Adrenal gland (tissue), 12 donors: ENCODE data around the gene PABPN1. TPM values are rescaled to one million over a fixed set of nuclear protein-coding genes. Genes with fewer than 3 reads are reported as not detected.
"Not testable (repeated sequence)": the region's sequence is repeated elsewhere in the genome, so short reads cannot be mapped to it uniquely, and the experiment has no call there.

Experiments
- DNase-seq, 7 donors: peaks; one replicate each; pipeline ENCODE4 v3.0.0-alpha.2; 2019 to 2020
- H3K27ac ChIP-seq, 5 donors: fragments of 200-600 bp; sonication (generic) in 4 of 5; 1 replicate in 3 of 5; 2 replicates in 2 of 5; pipeline versions ENCODE4 v1.5.1 to v1.8.0; 2016 to 2020; ENCODE audit warnings: mild to moderate bottlenecking in 1 of 5
- H3K27me3 ChIP-seq: fragments of 200-600 bp; 2 replicates; pipeline ENCODE4 v1.8.0; 2021
- H3K36me3 ChIP-seq, 2 donors: fragments of 200-600 bp; replicated peaks in 1 of 2; 1 replicate in 1 of 2; 2 replicates in 1 of 2; pipeline versions ENCODE4 v1.5.1 to v1.8.0; 2018 to 2022
- H3K4me1 ChIP-seq, 2 donors: fragments of 200-600 bp; replicated peaks in 1 of 2; 1 replicate in 1 of 2; 2 replicates in 1 of 2; pipeline versions ENCODE4 v1.5.1 to v1.8.0; 2018 to 2021
- H3K4me3 ChIP-seq, 4 donors: fragments of 200-600 bp; sonication (generic) in 3 of 4; one replicate each; pipeline ENCODE4 v1.5.1; 2016 to 2018
- H3K9me3 ChIP-seq, 3 donors: fragments of 200-600 bp; sonication (generic) in 1 of 3; replicated peaks in 1 of 3; 1 replicate in 2 of 3; 2 replicates in 1 of 3; pipeline versions ENCODE4 v1.5.1 to v1.8.0; 2016 to 2021
- POLR2A ChIP-seq, 2 donors: fragments of 450-650 bp; IDR thresholded peaks; one replicate each; pipeline ENCODE4 v1.6.1; 2017; ENCODE audit warnings: antibody characterized with exemption in 2 of 2, mild to moderate bottlenecking in 2 of 2, moderate library complexity in 1 of 2
- WGBS, 4 donors: extraction: QIAGEN DNeasy Blood & Tissue Kit in 2 of 4; methylation state at CpG; one replicate each; pipeline versions ENCODE4 v1.1.5 to v1.1.7; 2013 to 2017; 5-methylcytosine and 5-hydroxymethylcytosine counted together
- intact Hi-C, 2 donors: fragments of 100-400 bp; cut with DNase I; formaldehyde crosslinking; loops; one replicate each; pipeline versions ENCODE4 v1.14.1 to v1.15.0; 2022 to 2023
- polyA plus RNA-seq, 3 donors: library from polyadenylated mRNA; stranded (reverse); fragments of 200-250 nt in 2 of 3; fragments of 350-450 nt in 1 of 3; fragmentation: Illumina TruSeq in 1 of 3; extraction: RNeasy Lipid Tissue Mini Kit (QIAGEN cat#74804) in 1 of 3; gene quantifications; one replicate each; pipeline ENCODE4 v1.2.3, GENCODE V29; 2013 to 2014
- total RNA-seq, 9 donors: library from RNA; depleted of rRNA in 4 of 9; stranded (reverse); fragments of >200 nt in 4 of 9; fragments of 120-200 nt in 1 of 9; fragmentation: NEBNext Ultra II Directional in 1 of 9; extraction: Animal tissue kit (Norgen Biotek cat#: 25700) in 1 of 9; gene quantifications; one replicate each; pipeline versions ENCODE4 v1.1.0 to v1.2.4, GENCODE V29; 2013 to 2023
- TF ChIP-seq, protein P1 (sequence below), 6 experiments: fragments of 450-650 bp in 4 of 6; fragments of 200-600 bp in 2 of 6; sonication (generic) in 1 of 6; IDR thresholded peaks; 1 replicate in 5 of 6; 2 replicates in 1 of 6; pipeline versions ENCODE4 v1.5.1 to v1.8.0; 2016 to 2021; ENCODE audit warnings: antibody characterized with exemption in 6 of 6, mild to moderate bottlenecking in 2 of 6, moderate library complexity in 1 of 6
- donor health status: healthy with polysubstance abuse.
- donor health status: Bipolar disorder and iron deficiency.
- donor health status: DM: yes; HTN: yes; CAD: no.
- donor health status: DM: no; HTN: no; CAD: no.
- donor health status: DM: no; HTN: no; CAD: no.
- donor health status: DM: yes; HTN: yes; CAD: no.

The PABPN1 gene
- total and polyA plus RNA-seq, 12 donors = 18.3 to 632 (median 99.3) TPM

DNA sequence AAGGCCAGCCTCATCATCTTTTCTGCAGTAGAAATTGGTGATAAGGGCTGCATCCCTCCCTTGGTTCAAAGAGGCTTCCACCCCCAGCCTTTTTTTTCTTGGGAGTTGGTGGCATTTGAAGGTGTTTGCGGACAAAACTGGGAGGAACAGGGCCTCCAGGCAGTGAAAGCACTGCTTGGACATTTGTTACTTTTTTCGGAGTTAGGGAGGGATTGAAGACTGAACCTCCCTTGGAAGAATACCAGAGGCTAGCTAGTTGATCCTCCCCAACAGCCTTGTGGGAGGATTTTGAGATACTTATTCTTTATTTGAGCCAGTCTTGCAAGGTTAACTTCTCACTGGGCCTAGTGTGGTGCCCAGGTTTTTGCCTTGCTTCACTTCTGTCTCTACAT is 3.2 kb downstream of the PABPN1 start:
- TF ChIP-seq, protein P1, sequence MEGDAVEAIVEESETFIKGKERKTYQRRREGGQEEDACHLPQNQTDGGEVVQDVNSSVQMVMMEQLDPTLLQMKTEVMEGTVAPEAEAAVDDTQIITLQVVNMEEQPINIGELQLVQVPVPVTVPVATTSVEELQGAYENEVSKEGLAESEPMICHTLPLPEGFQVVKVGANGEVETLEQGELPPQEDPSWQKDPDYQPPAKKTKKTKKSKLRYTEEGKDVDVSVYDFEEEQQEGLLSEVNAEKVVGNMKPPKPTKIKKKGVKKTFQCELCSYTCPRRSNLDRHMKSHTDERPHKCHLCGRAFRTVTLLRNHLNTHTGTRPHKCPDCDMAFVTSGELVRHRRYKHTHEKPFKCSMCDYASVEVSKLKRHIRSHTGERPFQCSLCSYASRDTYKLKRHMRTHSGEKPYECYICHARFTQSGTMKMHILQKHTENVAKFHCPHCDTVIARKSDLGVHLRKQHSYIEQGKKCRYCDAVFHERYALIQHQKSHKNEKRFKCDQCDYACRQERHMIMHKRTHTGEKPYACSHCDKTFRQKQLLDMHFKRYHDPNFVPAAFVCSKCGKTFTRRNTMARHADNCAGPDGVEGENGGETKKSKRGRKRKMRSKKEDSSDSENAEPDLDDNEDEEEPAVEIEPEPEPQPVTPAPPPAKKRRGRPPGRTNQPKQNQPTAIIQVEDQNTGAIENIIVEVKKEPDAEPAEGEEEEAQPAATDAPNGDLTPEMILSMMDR (IDR thresholded peaks at IDR 0.05) = no peak
- no peak for TF ChIP-seq POLR2A (IDR thresholded peaks at IDR 0.05)
- WGBS, 4 donors = 58 to 80% (median 72%) methylated on average over 1 to 2 of the region's 2 CpGs
- peak in 1 of 7 donors; percentile 31 for DNase-seq
- no peaks in the 10 kb centered on the region for H3K27me3 ChIP-seq
- intact Hi-C loops = loop anchor here in 1 of 2 donors (10.0 kb wide), 2 partner anchors 60 to 240 kb away; partner anchors contain the start of gene AP1G2
- H3K36me3 ChIP-seq = peaks cover 0 to 27% of the 10 kb centered on the region in 2 donors
- no peak overlapping the region for H3K4me3 ChIP-seq
- H3K4me1 ChIP-seq = peaks cover 16 to 26% of the 10 kb centered on the region in 2 donors
- no peaks in the 10 kb centered on the region for H3K9me3 ChIP-seq
- H3K27ac ChIP-seq = no peak overlapping the region

DNA sequence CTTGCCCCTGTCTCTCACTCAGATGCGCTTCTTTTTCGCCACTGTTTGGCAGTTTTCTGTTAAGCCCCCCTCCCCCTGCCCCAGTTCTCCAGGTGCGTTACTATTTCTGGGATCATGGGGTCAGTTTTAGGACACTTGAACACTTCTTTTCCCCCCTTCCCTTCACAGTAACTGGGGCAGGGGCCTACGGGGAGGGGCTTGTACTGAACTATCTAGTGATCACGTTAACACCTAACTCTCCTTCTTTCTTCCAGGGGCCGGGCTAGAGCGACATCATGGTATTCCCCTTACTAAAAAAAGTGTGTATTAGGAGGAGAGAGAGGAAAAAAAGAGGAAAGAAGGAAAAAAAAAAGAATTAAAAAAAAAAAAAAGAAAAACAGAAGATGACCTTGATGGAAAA is 3.7 kb downstream of the PABPN1 start:
- no peaks in the 10 kb centered on the region for H3K27me3 ChIP-seq
- intact Hi-C loops = loop anchor here in 1 of 2 donors (10.0 kb wide), 2 partner anchors 60 to 240 kb away; partner anchors contain the start of gene AP1G2
- DNase-seq = peak in 1 of 7 donors; percentile 39
- peaks cover 0 to 27% of the 10 kb centered on the region in 2 donors for H3K36me3 ChIP-seq
- WGBS, 4 donors = 74 to 84% (median 80%) methylated on average over 7 of the region's 7 CpGs
- TF ChIP-seq POLR2A (IDR thresholded peaks at IDR 0.05) = no peak
- TF ChIP-seq, protein P1 (IDR thresholded peaks at IDR 0.05) = no peak
- peaks cover 16 to 25% of the 10 kb centered on the region in 2 donors for H3K4me1 ChIP-seq
- H3K9me3 ChIP-seq = no peaks in the 10 kb centered on the region
- no peak overlapping the region for H3K4me3 ChIP-seq
- H3K27ac ChIP-seq = no peak overlapping the region

DNA sequence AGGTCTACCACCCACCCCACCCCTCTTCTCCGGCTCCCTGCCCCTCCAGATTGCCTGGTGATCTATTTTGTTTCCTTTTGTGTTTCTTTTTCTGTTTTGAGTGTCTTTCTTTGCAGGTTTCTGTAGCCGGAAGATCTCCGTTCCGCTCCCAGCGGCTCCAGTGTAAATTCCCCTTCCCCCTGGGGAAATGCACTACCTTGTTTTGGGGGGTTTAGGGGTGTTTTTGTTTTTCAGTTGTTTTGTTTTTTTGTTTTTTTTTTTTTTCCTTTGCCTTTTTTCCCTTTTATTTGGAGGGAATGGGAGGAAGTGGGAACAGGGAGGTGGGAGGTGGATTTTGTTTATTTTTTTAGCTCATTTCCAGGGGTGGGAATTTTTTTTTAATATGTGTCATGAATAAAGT is 4.5 kb downstream of the PABPN1 start:
- not testable (repeated sequence) for DNase-seq, H3K4me3 ChIP-seq, H3K9me3 ChIP-seq, H3K27me3 ChIP-seq, H3K27ac ChIP-seq
- intact Hi-C loops = loop anchor here in 1 of 2 donors (10.0 kb wide), 2 partner anchors 61 to 239 kb away; partner anchors contain the start of gene AP1G2
- Histone ChIP-seq H3K4me1 (peaks cover 11 to 21% of the 10 kb centered on the region in 2 donors), H3K36me3 (peaks cover 0 to 27% of the 10 kb centered on the region in 2 donors)
- WGBS, 4 donors = 91 to 94% (median 93%) methylated on average over 5 of the region's 5 CpGs

DNA sequence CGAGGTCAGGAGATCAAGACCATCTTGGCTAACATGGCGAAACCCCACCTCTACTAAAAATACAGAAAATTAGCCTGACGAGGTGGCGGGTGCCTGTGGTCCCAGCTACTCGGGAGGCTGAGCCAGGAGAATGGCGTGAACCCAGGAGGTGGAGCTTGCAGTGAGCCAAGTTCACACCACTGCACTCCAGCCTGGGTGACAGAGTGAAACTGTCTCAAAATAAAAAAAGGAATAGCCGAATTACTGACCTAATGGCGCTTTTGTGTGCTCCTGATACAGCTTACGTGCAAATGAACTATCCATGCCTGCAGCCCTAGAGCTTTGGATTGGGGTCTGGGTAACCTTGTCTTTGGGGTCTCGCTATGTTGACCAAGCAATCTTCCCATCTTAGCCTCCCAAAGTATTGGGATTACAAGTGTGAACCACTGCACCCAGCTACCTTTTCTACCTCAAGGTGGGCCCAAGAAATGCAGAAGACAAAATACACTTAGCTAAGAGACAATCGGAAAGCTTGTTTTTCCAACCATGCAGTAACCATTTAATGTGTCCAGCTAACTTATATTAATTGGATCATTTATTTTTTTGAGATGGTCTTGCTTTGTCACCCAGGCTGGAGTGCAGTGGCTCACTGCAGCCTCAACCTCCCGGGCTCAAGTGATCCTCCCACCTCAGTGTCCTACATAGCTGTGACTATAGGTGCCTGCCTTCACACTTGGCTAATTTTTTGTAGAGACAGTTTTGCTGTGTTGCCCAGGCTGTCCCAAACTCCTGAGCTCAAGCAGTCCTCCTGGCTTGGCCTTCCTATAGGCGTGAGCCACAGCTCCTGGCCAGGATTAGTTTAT is 5.5 kb downstream of the PABPN1 start:
- TF ChIP-seq, protein P1 (IDR thresholded peaks at IDR 0.05) = no peak
- no peak for TF ChIP-seq POLR2A (IDR thresholded peaks at IDR 0.05)
- Histone ChIP-seq H3K9me3 (no peaks in the 10 kb centered on the region), H3K4me3 (no peak overlapping the region), H3K36me3 (peaks cover 0 to 27% of the 10 kb centered on the region in 2 donors), H3K4me1 (peaks cover 11 to 21% of the 10 kb centered on the region in 2 donors), H3K27ac (no peak overlapping the region), H3K27me3 (no peaks in the 10 kb centered on the region)
- 70 to 78% (median 72%) methylated on average over 13 of the region's 13 CpGs for WGBS, 4 donors
- intact Hi-C loops = loop anchor here in 1 of 2 donors (10.0 kb wide), 2 partner anchors 62 to 238 kb away; partner anchors contain the start of gene AP1G2
- DNase-seq = no peak
